ENCODE data around the gene SCTR. TPM values are rescaled to one million over a fixed set of nuclear protein-coding genes. Genes with fewer than 3 reads are reported as not detected.

Gene SCTR
- total and polyA plus RNA-seq, 2 of the 13 experiments (the other 11 are each of a cell fraction or from before 2014, with no cell fraction given): not detected

GRCh38 chr2:119487434-119488244 lies 36.6 kb downstream of the SCTR start (continued):
- TF ChIP-seq ZBTB26 (CRISPR knock-in tag; IDR thresholded peaks at IDR 0.05; ENCODE audit: borderline replicate concordance) (peak; percentile 61; the same call in 1 of the 2 replicates), ZNF383 (CRISPR knock-in tag; IDR thresholded peaks at IDR 0.05; ENCODE audit: borderline replicate concordance) (no peak), PAF1 (CRISPR knock-in tag; IDR thresholded peaks at IDR 0.05) (no peak), TRAFD1 (CRISPR knock-in tag; IDR thresholded peaks at IDR 0.05; ENCODE audit: borderline replicate concordance) (no peak; the same call in 1 of the 2 replicates), HIC2 (CRISPR knock-in tag; IDR thresholded peaks at IDR 0.05; ENCODE audit: low read depth) (peak; percentile 48; the same call in 1 of the 2 replicates), THAP11 (CRISPR knock-in tag; IDR thresholded peaks at IDR 0.05) (0 out of 2 replicates have a peak, but pooled peaks have one; percentile 34), GMEB1 (CRISPR knock-in tag; IDR thresholded peaks at IDR 0.05; ENCODE audit: borderline replicate concordance) (peak; percentile 18; the same call in 1 of the 2 replicates), REST (IDR thresholded peaks at IDR 0.05; ENCODE audit: borderline replicate concordance in 1 of 2, low read depth in 1 of 2, low read length in 2 of 2) (no peak), REXO4 (CRISPR knock-in tag; IDR thresholded peaks at IDR 0.05; ENCODE audit: borderline replicate concordance) (no peak), TP53 (CRISPR knock-in tag; conservative IDR thresholded peaks at IDR 0.05) (0 out of 2 replicates have a peak, but pooled peaks have one; percentile 36), ZFYVE20 (CRISPR knock-in tag; IDR thresholded peaks at IDR 0.05; ENCODE audit: borderline replicate concordance, low read depth) (no peak), DBP (CRISPR knock-in tag; IDR thresholded peaks at IDR 0.05; ENCODE audit: not compliant biosample characterization) (peak; percentile 74), ZNF605 (CRISPR knock-in tag; IDR thresholded peaks at IDR 0.05) (peak; percentile 78; the same call in 1 of the 2 replicates), SNRNP70 (IDR thresholded peaks at IDR 0.05; ENCODE audit: low read depth, low read length) (no peak), ZNF430 (CRISPR knock-in tag; IDR thresholded peaks at IDR 0.05) (peak; percentile 73; the same call in 1 of the 2 replicates), IRF2 (CRISPR knock-in tag; IDR thresholded peaks at IDR 0.05) (no peak; the same call in 1 of the 2 replicates)
